H9 (cell line): ENCODE data around the gene ZKSCAN3. TPM values are rescaled to one million over a fixed set of nuclear protein-coding genes. Genes with fewer than 3 reads are reported as not detected.
A peak's percentile ranks its signal among the peaks of the same experiment; 100 is the strongest.

Source experiments
- DNase-seq: peaks from one replicate; pipeline ENCODE4 v3.0.0-alpha.2; 2017
- H2AFZ ChIP-seq: one replicate; pipeline ENCODE4 v1.6.1; 2013; ENCODE audit warnings: mild to moderate bottlenecking, low read length, control low read depth, moderate library complexity
- H2AK5ac ChIP-seq: 2 replicates; pipeline ENCODE4 v1.6.1; 2013; ENCODE audit warnings: low read length, control low read depth, mixed read lengths; ENCODE audit not compliant: insufficient read length
- H2BK120ac ChIP-seq: one replicate; pipeline ENCODE4 v1.6.1; 2013; ENCODE audit warnings: low read depth, mild to moderate bottlenecking, low read length, control low read depth, inconsistent platforms; ENCODE audit not compliant: poor library complexity, severe bottlenecking
- H2BK12ac ChIP-seq: 2 replicates; pipeline ENCODE4 v1.6.1; 2013; ENCODE audit warnings: low read length, control low read depth, mixed read lengths, low read depth; ENCODE audit not compliant: insufficient read length
- H2BK15ac ChIP-seq: 2 replicates; pipeline ENCODE4 v1.6.1; 2013; ENCODE audit warnings: low read depth, low read length, control low read depth
- H2BK20ac ChIP-seq: one replicate; pipeline ENCODE4 v1.6.1; 2013; ENCODE audit warnings: low read depth, mild to moderate bottlenecking, low read length, control low read depth, inconsistent platforms; ENCODE audit not compliant: poor library complexity, severe bottlenecking
- H2BK5ac ChIP-seq: 2 replicates; pipeline ENCODE4 v1.6.1; 2013; ENCODE audit warnings: low read length, control low read depth, mixed read lengths; ENCODE audit not compliant: insufficient read length
- H3K14ac ChIP-seq: 2 replicates; pipeline ENCODE4 v1.6.1; 2013; ENCODE audit warnings: low read length, control low read depth; ENCODE audit not compliant: insufficient read depth
- H3K18ac ChIP-seq: 2 replicates; pipeline ENCODE4 v1.6.1; 2013; ENCODE audit warnings: low read depth, mild to moderate bottlenecking, mixed read lengths, low read length, control low read depth; ENCODE audit not compliant: insufficient read length
- H3K23ac ChIP-seq: 2 replicates; pipeline ENCODE4 v1.6.1; 2013; ENCODE audit warnings: low read length, control low read depth, mixed read lengths, low read depth; ENCODE audit not compliant: insufficient read length
- H3K23me2 ChIP-seq: 2 replicates; pipeline ENCODE4 v1.6.1; 2013; ENCODE audit warnings: low read depth, mild to moderate bottlenecking, mixed read lengths, low read length, control low read depth; ENCODE audit not compliant: insufficient read length, poor library complexity, severe bottlenecking
- H3K27ac ChIP-seq: 2 replicates; pipeline ENCODE4 v1.5.1; 2013; ENCODE audit warnings: low read length, control low read depth, mixed read lengths, low read depth; ENCODE audit not compliant: insufficient read length
- H3K27me3 ChIP-seq: 2 replicates; pipeline ENCODE4 v1.6.1; 2013; ENCODE audit warnings: low read length, control low read depth, inconsistent platforms; ENCODE audit not compliant: insufficient read depth
- H3K4ac ChIP-seq: 2 replicates; pipeline ENCODE4 v1.6.1; 2013; ENCODE audit warnings: low read depth, mild to moderate bottlenecking, control low read depth, inconsistent platforms, low read length, moderate library complexity
- H3K4me1 ChIP-seq: 2 replicates; pipeline ENCODE4 v1.6.1; 2013; ENCODE audit warnings: low read length, control low read depth, inconsistent platforms; ENCODE audit not compliant: insufficient read depth
- H3K4me2 ChIP-seq: 2 replicates; pipeline ENCODE4 v1.6.1; 2013; ENCODE audit warnings: low read length, control low read depth, mixed read lengths; ENCODE audit not compliant: insufficient read length, insufficient read depth
- H3K56ac ChIP-seq: 2 replicates; pipeline ENCODE4 v1.6.1; 2013; ENCODE audit warnings: low read depth, mild to moderate bottlenecking, mixed read lengths, low read length, control low read depth; ENCODE audit not compliant: insufficient read length
- H3K79me1 ChIP-seq: 2 replicates; pipeline ENCODE4 v1.6.1; 2013; ENCODE audit warnings: low read depth, mild to moderate bottlenecking, moderate library complexity, low read length, control low read depth, inconsistent platforms; ENCODE audit not compliant: insufficient read depth, poor library complexity, severe bottlenecking
- H3K79me2 ChIP-seq: 2 replicates; pipeline ENCODE4 v1.6.1; 2013; ENCODE audit warnings: low read length, control low read depth, inconsistent platforms; ENCODE audit not compliant: insufficient read depth
- H3K9ac ChIP-seq: 2 replicates; pipeline ENCODE4 v1.6.1; 2013; ENCODE audit warnings: low read length, control low read depth, mixed read lengths; ENCODE audit not compliant: insufficient read length; ENCODE audit errors: extremely low read depth
- H3K9me3 ChIP-seq: one replicate; pipeline ENCODE4 v1.6.1; 2013; ENCODE audit warnings: low read depth, low read length, inconsistent platforms; ENCODE audit not compliant: control insufficient read depth
- H3T11ph ChIP-seq: one replicate; pipeline ENCODE4 v1.6.1; 2013; ENCODE audit warnings: mild to moderate bottlenecking, low read length, control low read depth, inconsistent platforms
- H4K20me1 ChIP-seq: one replicate; pipeline ENCODE4 v1.6.1; 2013; ENCODE audit not compliant: control insufficient read depth, insufficient read length, insufficient read depth
- H4K5ac ChIP-seq: 2 replicates; pipeline ENCODE4 v1.6.1; 2013; ENCODE audit warnings: low read depth, mild to moderate bottlenecking, mixed read lengths, low read length, control low read depth; ENCODE audit not compliant: insufficient read length
- H4K8ac ChIP-seq: replicated peaks from 2 replicates; pipeline ENCODE4 v1.6.1; 2013; ENCODE audit warnings: low read length, control low read depth, mixed read lengths, low read depth; ENCODE audit not compliant: insufficient read length
- H4K91ac ChIP-seq: 2 replicates; pipeline ENCODE4 v1.6.1; 2013; ENCODE audit warnings: low read depth, mild to moderate bottlenecking, moderate library complexity, mixed read lengths, low read length, control low read depth; ENCODE audit not compliant: insufficient read length
- H3K27ac Mint-ChIP-seq, 3 experiments: 2 replicates in 2 of 3; 3 replicates in 1 of 3; pipeline ENCODE4 v1.8.0; 2020 to 2021; ENCODE audit warnings: mixed read lengths in 3 of 3, mild to moderate bottlenecking in 1 of 3, moderate library complexity in 1 of 3
- H3K27me3 Mint-ChIP-seq: 2 replicates; pipeline ENCODE4 v1.8.0; 2021; ENCODE audit warnings: low read depth, mild to moderate bottlenecking, moderate library complexity, mixed read lengths
- H3K36me3 Mint-ChIP-seq, 3 experiments: 2 replicates in 2 of 3; 3 replicates in 1 of 3; pipeline ENCODE4 v1.8.0; 2020 to 2021; ENCODE audit warnings: low read depth in 3 of 3, mixed read lengths in 3 of 3; ENCODE audit not compliant: insufficient read depth in 1 of 3
- H3K4me1 Mint-ChIP-seq, 2 experiments: 2 replicates each; pipeline ENCODE4 v1.8.0; 2020; ENCODE audit warnings: mixed read lengths in 2 of 2
- H3K4me3 Mint-ChIP-seq, 2 experiments: 2 replicates in 1 of 2; 3 replicates in 1 of 2; pipeline ENCODE4 v1.8.0; 2020 to 2021; ENCODE audit warnings: mild to moderate bottlenecking in 2 of 2, mixed read lengths in 2 of 2, moderate library complexity in 1 of 2
- H3K9me3 Mint-ChIP-seq, 2 experiments: 2 replicates in 1 of 2; 3 replicates in 1 of 2; pipeline ENCODE4 v1.8.0; 2020; ENCODE audit warnings: mild to moderate bottlenecking in 2 of 2, mixed read lengths in 2 of 2, moderate library complexity in 1 of 2
- WGBS: extraction: QIAGEN DNeasy Blood & Tissue Kit; methylation state at CpG from one replicate; pipeline ENCODE4 v1.1.7; 2013; ENCODE audit warnings: missing lambda C conversion rate, low lambda C conversion rate, mixed read lengths; ENCODE audit not compliant: insufficient read length; ENCODE audit errors: extremely low coverage; 5-methylcytosine and 5-hydroxymethylcytosine counted together
- total RNA-seq: library from RNA; stranded (reverse); gene quantifications from 2 replicates; pipeline ENCODE4 v1.2.1, GENCODE V29; 2021
- TF ChIP-seq, protein P1 (sequence below): fragments of 200-600 bp; sonication (generic); conservative IDR thresholded peaks from 3 replicates; pipeline ENCODE4 v1.8.0; 2021; ENCODE audit warnings: antibody characterized with exemption, mild to moderate bottlenecking

The ZKSCAN3 gene
- total RNA-seq, 1 experiment from 2014 or later = 8.7 TPM

GRCh38 chr6:28384143-28384533, 34.4 kb downstream of the ZKSCAN3 start:
- no peak for DNase-seq
- no peak overlapping the region for H2BK12ac ChIP-seq
- Mint-ChIP-seq H3K27ac (peak overlapping the region in 1 of 3 experiments; percentile 99; a peak in 3 of 7 replicates), H3K9me3 (no peaks in the 10 kb centered on the region; a peak in 1 of 5 replicates), H3K4me3 (peak overlapping the region; percentile 74 to 83; a peak in 3 of 5 replicates), H3K27me3 (no peaks in the 10 kb centered on the region), H3K36me3 (peaks cover 21 to 64% (median 53%) of the 10 kb centered on the region in 3 experiments; a peak in 6 of 7 replicates), H3K4me1 (peaks cover 11 to 17% of the 10 kb centered on the region in 2 experiments)
- no peaks in the 10 kb centered on the region for H4K20me1 ChIP-seq
- H3K18ac ChIP-seq = no peak overlapping the region
- H2AK5ac ChIP-seq = no peak overlapping the region
- no peak overlapping the region for H4K8ac ChIP-seq
- no peak overlapping the region for H2BK5ac ChIP-seq
- no peak overlapping the region for H3K4ac ChIP-seq
- H3K56ac ChIP-seq = no peak overlapping the region
- no peak overlapping the region for H4K5ac ChIP-seq
- no peak overlapping the region for H3K9ac ChIP-seq
- H4K91ac ChIP-seq = no peak overlapping the region
- no peak overlapping the region for H2BK20ac ChIP-seq
- peaks cover 5% of the 10 kb centered on the region for H3K23me2 ChIP-seq
- no peak overlapping the region for H3K14ac ChIP-seq
- no peaks in the 10 kb centered on the region for H3K79me1 ChIP-seq
- H2AFZ ChIP-seq = no peak overlapping the region
- H2BK15ac ChIP-seq = no peak overlapping the region
- no peak overlapping the region for H3K27ac ChIP-seq
- TF ChIP-seq, protein P1, sequence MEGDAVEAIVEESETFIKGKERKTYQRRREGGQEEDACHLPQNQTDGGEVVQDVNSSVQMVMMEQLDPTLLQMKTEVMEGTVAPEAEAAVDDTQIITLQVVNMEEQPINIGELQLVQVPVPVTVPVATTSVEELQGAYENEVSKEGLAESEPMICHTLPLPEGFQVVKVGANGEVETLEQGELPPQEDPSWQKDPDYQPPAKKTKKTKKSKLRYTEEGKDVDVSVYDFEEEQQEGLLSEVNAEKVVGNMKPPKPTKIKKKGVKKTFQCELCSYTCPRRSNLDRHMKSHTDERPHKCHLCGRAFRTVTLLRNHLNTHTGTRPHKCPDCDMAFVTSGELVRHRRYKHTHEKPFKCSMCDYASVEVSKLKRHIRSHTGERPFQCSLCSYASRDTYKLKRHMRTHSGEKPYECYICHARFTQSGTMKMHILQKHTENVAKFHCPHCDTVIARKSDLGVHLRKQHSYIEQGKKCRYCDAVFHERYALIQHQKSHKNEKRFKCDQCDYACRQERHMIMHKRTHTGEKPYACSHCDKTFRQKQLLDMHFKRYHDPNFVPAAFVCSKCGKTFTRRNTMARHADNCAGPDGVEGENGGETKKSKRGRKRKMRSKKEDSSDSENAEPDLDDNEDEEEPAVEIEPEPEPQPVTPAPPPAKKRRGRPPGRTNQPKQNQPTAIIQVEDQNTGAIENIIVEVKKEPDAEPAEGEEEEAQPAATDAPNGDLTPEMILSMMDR = no peak
- no peak overlapping the region for H3K23ac ChIP-seq
- no peaks in the 10 kb centered on the region for H3K79me2 ChIP-seq
- no peak overlapping the region for H2BK120ac ChIP-seq
- no CpG with 5 or more reads among the region's 2 CpGs for WGBS
- peak overlapping the region; percentile 80 for H3K4me2 ChIP-seq
- no peak overlapping the region for H3T11ph ChIP-seq
- no peaks in the 10 kb centered on the region for H3K9me3 ChIP-seq
- no peaks in the 10 kb centered on the region for H3K27me3 ChIP-seq
- no peaks in the 10 kb centered on the region for H3K4me1 ChIP-seq
